Heart right ventricle (tissue), 16 donors: ENCODE data around the gene EGFLAM. TPM values are rescaled to one million over a fixed set of nuclear protein-coding genes. Genes with fewer than 3 reads are reported as not detected.

Experiments used
- ATAC-seq, 8 donors: fragments of 200-7000 bp; cut with Tn5 transposase; one replicate each; pipeline ENCODE4 v1.9.1; 2020; ENCODE audit warnings: mild to moderate bottlenecking in 8 of 8, moderate library complexity in 8 of 8, moderate number of reproducible peaks in 1 of 8
- DNase-seq, 2 donors: peaks; one replicate each; pipeline ENCODE4 v3.0.0-alpha.2; 2020
- H3K27ac ChIP-seq, 10 donors: fragments of 200-600 bp; sonication (generic) in 2 of 10; one replicate each; pipeline versions ENCODE4 v1.5.0 to v1.8.0; 2020 to 2022; ENCODE audit warnings: mild to moderate bottlenecking in 3 of 10
- H3K27me3 ChIP-seq, 7 donors: fragments of 200-600 bp; one replicate each; pipeline ENCODE4 v1.8.0; 2021 to 2022; ENCODE audit warnings: mild to moderate bottlenecking in 2 of 7
- H3K36me3 ChIP-seq, 9 donors: fragments of 200-600 bp; sonication (generic) in 1 of 9; one replicate each; pipeline versions ENCODE4 v1.5.0 to v1.8.0; 2020 to 2022; ENCODE audit warnings: mild to moderate bottlenecking in 2 of 9
- H3K4me1 ChIP-seq, 9 donors: fragments of 200-600 bp; sonication (generic) in 1 of 9; one replicate each; pipeline versions ENCODE4 v1.5.0 to v1.8.0; 2020 to 2022; ENCODE audit warnings: mild to moderate bottlenecking in 4 of 9
- H3K4me3 ChIP-seq, 10 donors: fragments of 200-600 bp; sonication (generic) in 2 of 10; one replicate each; pipeline versions ENCODE4 v1.5.0 to v1.8.0; 2020 to 2022; ENCODE audit warnings: mild to moderate bottlenecking in 7 of 10, moderate library complexity in 2 of 10
- H3K9me3 ChIP-seq, 11 donors: fragments of 200-600 bp in 10 of 11; sonication (generic) in 2 of 11; one replicate each; pipeline versions ENCODE4 v1.5.0 to v1.8.0; 2013 to 2022; ENCODE audit warnings: mild to moderate bottlenecking in 2 of 11, control low read depth in 1 of 11, moderate library complexity in 1 of 11
- CTCF ChIP-seq, 9 donors: fragments of 200-600 bp; sonication (generic) in 2 of 9; IDR thresholded peaks; one replicate each; pipeline versions ENCODE4 v1.5.0 to v1.8.0; 2021 to 2022; ENCODE audit warnings: antibody characterized with exemption in 9 of 9, mild to moderate bottlenecking in 5 of 9, moderate library complexity in 1 of 9
- WGBS, 2 donors: extraction: QIAGEN DNeasy Blood & Tissue Kit; methylation state at CpG; one replicate each; pipeline ENCODE4 v1.1.7; 2013; ENCODE audit warnings: inconsistent platforms in 1 of 2; 5-methylcytosine and 5-hydroxymethylcytosine counted together
- intact Hi-C, 10 donors: fragments of 100-400 bp; cut with DNase I; formaldehyde crosslinking; loops; one replicate each; pipeline versions ENCODE4 v1.11.1 to v1.14.2; 2022
- polyA plus RNA-seq, 2 donors: library from polyadenylated mRNA; stranded (reverse); fragments of 200-250 nt; gene quantifications; one replicate each; pipeline ENCODE4 v1.2.3, GENCODE V29; 2013
- total RNA-seq, 10 donors: library from RNA; stranded (reverse); fragmentation: NEBNext Ultra II Directional in 3 of 10; extraction: Animal tissue kit (Norgen Biotek cat#: 25700) in 3 of 10; gene quantifications; one replicate each; pipeline versions ENCODE4 v1.2.1 to v1.2.4, GENCODE V29; 2021 to 2023
- donor health status: Arrhythmogenic right ventricular cardiomyopathy.
- donor health status: ischemic (EF 13 %, LVEDD 7.1; RV severe dilation, severe dysfunction).
- donor health status: healthy with polysubstance abuse.
- donor health status: DM: no; HTN: yes; CAD: no.
- donor health status: DM: no; HTN: no; CAD: no.
- donor health status: ischemic (EF 25% LVEDD 6.9; RV normal size, moderate dysfunction).
- donor health status: ischemic (EF 25% LVEDD 5.7; RV mildly dilated, moderate dysfunction).
- donor health status: healthy.
- donor health status: DM: yes; HTN: yes; CAD: no.
- donor health status: Ischemic cardiomyopathy.
- donor health status: ischemic (EF 35%, LVEDD 5.7; RV mildly dilated, moderate dysfunction).
- donor health status: nonischemic (EF 11% LVEDD 7.7; RV severe dilation, severe dysfunction).
- donor health status: DM: yes; HTN: yes; CAD: no.
- donor health status: PGD.
- donor health status: ischemic (EF 29% LVEDD 5.4; RV normal size, mild dysfunction).
- donor health status: nonischemic (EF 23%, LVEDD 6.1; RV moderate dilation, normal function).

EGFLAM gene
- total and polyA plus RNA-seq, 12 donors: 3.4 to 15.3 (median 7.6) TPM

- Histone ChIP-seq H3K4me1 (peaks cover 35 to 83% (median 72%) of the 10 kb centered on the region in 9 donors), H3K27me3 (peaks cover 0 to 62% (median 0%) of the 10 kb centered on the region in 7 donors), H3K4me3 (no peak overlapping the region), H3K36me3 (no peaks in the 10 kb centered on the region), H3K27ac (peak overlapping the region; percentile 8 to 87 (median 76)), H3K9me3 (no peaks in the 10 kb centered on the region)
- no peak for TF ChIP-seq CTCF (IDR thresholded peaks at IDR 0.05)
- WGBS, 2 donors: 74 to 77% methylated on average over 12 of the region's 12 CpGs
- DNase-seq (no peak), ATAC-seq (peak in 2 of 8 donors; percentile 11 to 17)
- intact Hi-C loops: no loop called here
These were observed 209.9 kb downstream of the EGFLAM start for GRCh38 chr5:38468202-38468673.

- TF ChIP-seq CTCF (IDR thresholded peaks at IDR 0.05): no peak
- Histone ChIP-seq H3K27me3 (peaks cover 0 to 63% (median 0%) of the 10 kb centered on the region in 7 donors), H3K27ac (peak overlapping the region; percentile 21 to 87 (median 74)), H3K4me3 (no peak overlapping the region), H3K4me1 (peaks cover 29 to 76% (median 63%) of the 10 kb centered on the region in 9 donors), H3K36me3 (no peaks in the 10 kb centered on the region), H3K9me3 (no peaks in the 10 kb centered on the region)
- ATAC-seq (peak in 6 of 8 donors; percentile 20 to 54 (median 42)), DNase-seq (peak; percentile 70 to 72)
- intact Hi-C loops: no loop called here
- WGBS, 2 donors: 59 to 62% methylated on average over 18 of the region's 18 CpGs
These were observed 210.8 kb downstream of the EGFLAM start for GRCh38 chr5:38468978-38469706.

- intact Hi-C loops: loop anchor here in 1 of 10 donors (5.0 kb wide), 1 partner anchor 48 kb away; no protein-coding TSS in a partner anchor
These were observed 211.4 kb downstream of the EGFLAM start for GRCh38 chr5:38469707-38470267.

More at GRCh38 chr5:38469707-38470267, 211.4 kb downstream of the EGFLAM start:
- DNase-seq: no peak
- TF ChIP-seq CTCF (IDR thresholded peaks at IDR 0.05): no peak
- Histone ChIP-seq H3K36me3 (no peaks in the 10 kb centered on the region), H3K27ac (peak overlapping the region in 8 of 10 donors; percentile 31 to 87 (median 58)), H3K9me3 (no peaks in the 10 kb centered on the region), H3K4me3 (no peak overlapping the region), H3K4me1 (peaks cover 29 to 69% (median 56%) of the 10 kb centered on the region in 9 donors), H3K27me3 (peaks cover 0 to 63% (median 0%) of the 10 kb centered on the region in 7 donors)
- ATAC-seq: no peak
- WGBS, 2 donors: 91 to 92% methylated on average over 11 of the region's 11 CpGs
